ENCODE results near the gene RINL. TPM values are rescaled to one million over a fixed set of nuclear protein-coding genes. Genes with fewer than 3 reads are reported as not detected.

The RINL gene
- total RNA-seq, 2 donors from 2014 or later, result 3.6 to 5.1 TPM

DNA sequence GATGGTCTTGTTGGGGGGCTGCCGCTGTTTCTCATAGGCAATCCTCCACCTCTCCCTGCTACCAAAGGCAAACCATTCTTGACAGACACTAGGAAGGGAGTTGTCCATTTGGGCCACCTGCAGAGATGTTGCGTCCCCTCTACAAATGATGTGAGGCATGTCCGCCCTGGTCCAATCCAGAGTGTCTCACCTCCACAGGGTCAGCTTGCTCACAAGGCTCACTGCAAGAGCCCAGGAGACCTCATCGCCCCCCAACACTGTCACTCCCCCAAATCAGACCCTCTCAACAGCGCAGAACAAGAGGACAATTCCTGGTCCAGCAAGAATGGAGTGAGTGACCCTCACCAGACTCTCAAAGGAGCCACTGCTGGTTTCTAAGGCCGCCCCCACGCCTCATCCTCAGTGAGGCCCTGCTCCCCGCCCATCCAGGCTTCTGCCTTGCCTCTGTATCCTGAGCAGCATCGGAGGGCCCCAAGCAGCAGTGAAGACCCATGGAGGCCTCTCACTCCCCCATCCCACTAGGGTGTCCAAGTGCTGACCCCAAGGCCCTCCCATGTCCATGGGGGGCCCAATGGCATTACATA lies 34.8 kb downstream of the RINL start:
- no peak overlapping the region for H3K9ac ChIP-seq (ENCODE audit: low read depth in 2 of 2, low read length in 2 of 2)
- H3K4me1 ChIP-seq, result peaks cover 1% of the 10 kb centered on the region
- no peaks in the 10 kb centered on the region for H3K27me3 ChIP-seq
- no peak overlapping the region for H3K27ac ChIP-seq
- no peaks in the 10 kb centered on the region for H3K9me3 ChIP-seq
- no peak overlapping the region for H3K4me3 ChIP-seq
- DNase-seq, result no peak
- TF ChIP-seq CTCF (IDR thresholded peaks at IDR 0.05), result no peak
- H3K36me3 ChIP-seq, result peaks cover 63% of the 10 kb centered on the region
- intact Hi-C loops (cut with DNase I), result no loop called here

DNA sequence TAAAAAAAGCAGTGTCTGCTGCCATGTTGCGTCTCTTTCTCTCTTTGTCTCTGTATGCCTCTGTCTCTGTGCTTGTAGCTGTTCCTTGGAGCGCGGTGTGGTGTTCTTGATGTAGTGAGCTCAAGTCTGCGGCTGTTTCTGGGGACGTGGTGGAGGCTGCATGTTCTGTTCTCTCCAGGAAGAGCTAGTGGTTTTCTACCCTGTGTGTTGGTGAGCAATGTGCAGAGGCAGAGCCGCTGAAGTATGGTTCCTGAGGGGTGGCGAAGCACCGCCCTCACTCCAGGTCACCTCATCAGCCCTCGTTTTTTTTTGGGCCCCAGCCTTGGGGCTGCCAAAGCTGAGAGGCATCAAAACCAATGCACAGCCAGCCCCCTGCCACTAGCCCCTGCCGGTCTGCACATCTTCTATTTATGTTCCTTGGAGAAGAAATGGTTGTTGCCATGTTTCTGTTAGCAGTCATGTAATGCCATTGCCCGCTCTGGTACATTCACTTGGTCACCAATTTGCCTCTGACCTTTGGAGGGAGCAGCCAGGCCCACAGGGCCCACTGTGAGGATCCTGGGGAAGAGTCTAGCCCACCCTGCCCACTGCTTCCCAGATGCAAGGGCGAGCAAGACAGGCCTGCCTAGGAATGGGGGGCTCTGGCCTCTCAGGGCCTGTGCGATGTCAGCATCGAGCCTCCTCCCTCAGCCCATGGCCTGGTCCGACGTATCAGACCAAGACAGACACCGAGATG lies 35.5 kb downstream of the RINL start:
- peaks cover 69% of the 10 kb centered on the region for H3K36me3 ChIP-seq
- no peak overlapping the region for H3K27ac ChIP-seq
- intact Hi-C loops (cut with DNase I), result no loop called here
- no peaks in the 10 kb centered on the region for H3K9me3 ChIP-seq
- H3K4me1 ChIP-seq, result no peaks in the 10 kb centered on the region
- H3K27me3 ChIP-seq, result no peaks in the 10 kb centered on the region
- TF ChIP-seq CTCF (IDR thresholded peaks at IDR 0.05), result no peak
- no peak for DNase-seq
- no peak overlapping the region for H3K4me3 ChIP-seq
- H3K9ac ChIP-seq (ENCODE audit: low read depth in 2 of 2, low read length in 2 of 2), result peak overlapping the region in 1 of 2 donors; percentile 61

DNA sequence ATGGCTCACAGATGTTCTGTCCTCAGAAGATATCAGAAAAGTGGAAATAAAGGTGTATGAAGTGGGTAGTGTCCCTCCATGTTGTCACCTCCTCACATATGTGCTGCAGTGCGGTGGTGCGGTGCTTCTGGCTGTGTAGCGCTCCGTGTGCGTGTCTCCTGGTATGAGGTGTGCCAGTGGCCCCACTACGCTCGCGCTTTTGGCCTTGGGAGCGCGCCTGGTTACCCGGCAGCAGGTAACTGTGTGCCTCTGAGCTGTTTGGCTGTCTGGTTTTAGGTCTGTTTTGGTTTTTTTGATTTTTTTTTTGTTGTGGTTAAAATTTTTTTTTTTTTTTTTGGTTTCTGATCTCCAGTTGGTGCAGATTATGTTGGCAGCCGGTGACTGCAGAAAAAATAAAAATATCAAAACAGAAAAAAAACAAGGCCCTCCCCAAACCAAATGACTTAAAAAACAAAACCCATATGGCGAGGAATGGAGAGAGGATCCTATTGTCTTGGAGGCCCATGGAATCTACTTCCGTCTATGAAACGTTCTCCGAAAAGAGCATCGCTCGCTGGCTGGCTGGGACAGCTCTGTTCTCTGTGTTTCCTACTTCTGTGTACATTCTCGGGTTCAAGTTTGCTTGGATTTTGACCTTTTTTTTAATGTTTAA lies 36.2 kb downstream of the RINL start:
- no peak overlapping the region for H3K4me3 ChIP-seq
- no peak for DNase-seq

GRCh38 chr19:38841180-38841766 lies 36.8 kb downstream of the RINL start:
- peaks cover 73% of the 10 kb centered on the region for H3K36me3 ChIP-seq
- no peaks in the 10 kb centered on the region for H3K27me3 ChIP-seq
- H3K4me1 ChIP-seq, result no peaks in the 10 kb centered on the region
- intact Hi-C loops (cut with DNase I), result no loop called here
- H3K9ac ChIP-seq (ENCODE audit: low read depth in 2 of 2, low read length in 2 of 2), result no peak overlapping the region
- DNase-seq, result no peak
- TF ChIP-seq CTCF (IDR thresholded peaks at IDR 0.05), result no peak
- no peaks in the 10 kb centered on the region for H3K9me3 ChIP-seq
- H3K4me3 ChIP-seq, result no peak overlapping the region
- H3K27ac ChIP-seq, result no peak overlapping the region

More for the DNA sequence above, 36.2 kb downstream of the RINL start:
- Histone ChIP-seq H3K9me3 (no peaks in the 10 kb centered on the region), H3K36me3 (peaks cover 74% of the 10 kb centered on the region), H3K4me1 (no peaks in the 10 kb centered on the region), H3K27ac (no peak overlapping the region), H3K27me3 (no peaks in the 10 kb centered on the region), H3K9ac (ENCODE audit: low read depth in 2 of 2, low read length in 2 of 2) (no peak overlapping the region)
- intact Hi-C loops (cut with DNase I), result no loop called here
- no peak for TF ChIP-seq CTCF (IDR thresholded peaks at IDR 0.05)

DNA sequence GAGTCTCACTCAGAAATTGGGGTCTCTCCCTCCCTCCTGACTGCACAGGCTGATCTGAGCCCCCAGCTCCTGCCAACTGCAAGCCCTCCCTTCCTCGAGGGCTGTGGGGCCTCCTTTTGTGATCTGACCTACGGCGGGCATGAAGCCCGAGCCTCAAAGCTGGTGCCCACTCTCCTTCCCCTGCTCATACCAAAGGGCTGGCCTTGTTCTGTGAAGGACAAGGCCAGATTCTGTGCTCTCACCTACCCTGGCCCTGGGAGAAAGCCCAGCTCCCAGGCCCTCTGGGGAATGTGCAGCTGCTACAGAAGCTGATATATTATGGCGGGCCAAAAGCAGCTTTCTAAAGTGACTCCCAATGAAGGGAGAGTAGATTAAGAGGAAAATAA lies 37.5 kb downstream of the RINL start:
- intact Hi-C loops (cut with DNase I), result no loop called here
- Histone ChIP-seq H3K9ac (ENCODE audit: low read depth in 2 of 2, low read length in 2 of 2) (no peak overlapping the region), H3K27ac (no peak overlapping the region), H3K4me1 (no peaks in the 10 kb centered on the region), H3K27me3 (no peaks in the 10 kb centered on the region), H3K36me3 (peaks cover 66% of the 10 kb centered on the region), H3K4me3 (no peak overlapping the region), H3K9me3 (no peaks in the 10 kb centered on the region)
- TF ChIP-seq CTCF (IDR thresholded peaks at IDR 0.05), result no peak
- no peak for DNase-seq
